Mesenchymal stem cell (in vitro differentiated cells and primary cell): ENCODE data around the gene MN1.

Experiments used
- DNase-seq: peaks from one replicate; pipeline ENCODE4 v3.0.0-alpha.2; 2013
- H2AFZ ChIP-seq: one replicate; pipeline ENCODE4 v1.6.1; 2013; ENCODE audit warnings: low read depth, mild to moderate bottlenecking, control low read depth, inconsistent platforms, low read length, moderate library complexity
- H2AK5ac ChIP-seq: 2 replicates; pipeline ENCODE4 v1.6.1; 2013; ENCODE audit warnings: low read length, moderate library complexity, mild to moderate bottlenecking, inconsistent platforms; ENCODE audit not compliant: severe bottlenecking
- H2BK120ac ChIP-seq: one replicate; pipeline ENCODE4 v1.6.1; 2013; ENCODE audit warnings: low read depth, mild to moderate bottlenecking, inconsistent platforms, low read length, moderate library complexity
- H2BK12ac ChIP-seq, 2 experiments: one replicate each; pipeline ENCODE4 v1.6.1; 2013; ENCODE audit warnings: inconsistent platforms in 2 of 2, low read length in 2 of 2, mild to moderate bottlenecking in 2 of 2, moderate library complexity in 2 of 2, control low read depth in 1 of 2
- H2BK15ac ChIP-seq: one replicate; pipeline ENCODE4 v1.6.1; 2013; ENCODE audit warnings: mild to moderate bottlenecking, low read depth, inconsistent platforms; ENCODE audit not compliant: poor library complexity, severe bottlenecking
- H2BK5ac ChIP-seq: 2 replicates; pipeline ENCODE4 v1.6.1; 2013; ENCODE audit warnings: low read depth, mild to moderate bottlenecking, low read length, control low read depth, inconsistent platforms; ENCODE audit not compliant: poor library complexity, severe bottlenecking
- H3K14ac ChIP-seq, 2 experiments: one replicate each; pipeline ENCODE4 v1.6.1; 2013; ENCODE audit warnings: inconsistent platforms in 2 of 2, low read length in 2 of 2, control low read depth in 1 of 2, mild to moderate bottlenecking in 1 of 2, moderate library complexity in 1 of 2
- H3K18ac ChIP-seq, 2 experiments: one replicate each; pipeline ENCODE4 v1.6.1; 2013; ENCODE audit warnings: inconsistent platforms in 2 of 2, low read length in 2 of 2, control low read depth in 1 of 2, low read depth in 1 of 2, mild to moderate bottlenecking in 1 of 2
- H3K23ac ChIP-seq, 2 experiments: one replicate each; pipeline ENCODE4 v1.6.1; 2013; ENCODE audit warnings: inconsistent platforms in 2 of 2, low read length in 2 of 2, mild to moderate bottlenecking in 2 of 2, moderate library complexity in 2 of 2, control low read depth in 1 of 2
- H3K27ac ChIP-seq: 2 replicates; pipeline ENCODE4 v1.5.1; 2013; ENCODE audit warnings: mild to moderate bottlenecking, moderate library complexity, low read length, control low read depth, inconsistent platforms; ENCODE audit not compliant: poor library complexity, severe bottlenecking
- H3K27me3 ChIP-seq, 2 experiments: 2 replicates each; pipeline versions ENCODE4 v1.6.1 to v1.7.0; 2013; ENCODE audit warnings: low read length in 2 of 2, mild to moderate bottlenecking in 2 of 2, moderate library complexity in 2 of 2, control low read depth in 1 of 2, inconsistent platforms in 1 of 2; ENCODE audit not compliant: control insufficient read depth in 1 of 2, insufficient read depth in 1 of 2
- H3K36me3 ChIP-seq, 2 experiments: 2 replicates each; pipeline versions ENCODE4 v1.6.1 to v1.7.0; 2013; ENCODE audit warnings: low read length in 2 of 2, control low read depth in 1 of 2, inconsistent platforms in 1 of 2, low read depth in 1 of 2, mild to moderate bottlenecking in 1 of 2; ENCODE audit not compliant: insufficient read depth in 2 of 2, control insufficient read depth in 1 of 2
- H3K4ac ChIP-seq, 2 experiments: one replicate each; pipeline ENCODE4 v1.6.1; 2013; ENCODE audit warnings: inconsistent platforms in 2 of 2, low read length in 2 of 2, mild to moderate bottlenecking in 2 of 2, moderate library complexity in 2 of 2, control low read depth in 1 of 2, low read depth in 1 of 2
- H3K4me1 ChIP-seq: 2 replicates; pipeline ENCODE4 v1.6.1; 2013; ENCODE audit warnings: low read depth, low read length, control low read depth; ENCODE audit not compliant: control insufficient read depth, insufficient read depth
- H3K4me2 ChIP-seq: 2 replicates; pipeline ENCODE4 v1.6.1; 2013; ENCODE audit warnings: low read length, mild to moderate bottlenecking, inconsistent platforms; ENCODE audit not compliant: poor library complexity, severe bottlenecking
- H3K4me3 ChIP-seq, 2 experiments: 2 replicates each; pipeline versions ENCODE4 v1.5.1 to v1.7.0; 2013; ENCODE audit warnings: low read length in 2 of 2, mild to moderate bottlenecking in 2 of 2, control low read depth in 1 of 2, low read depth in 1 of 2; ENCODE audit not compliant: insufficient read depth in 1 of 2
- H3K79me1 ChIP-seq: replicated peaks from 2 replicates; pipeline ENCODE4 v1.6.1; 2013; ENCODE audit warnings: mild to moderate bottlenecking, control low read depth, low read length, inconsistent platforms; ENCODE audit not compliant: poor library complexity, severe bottlenecking
- H3K9ac ChIP-seq: 2 replicates; pipeline ENCODE4 v1.7.0; 2013; ENCODE audit warnings: mild to moderate bottlenecking, low read length, moderate library complexity
- H3K9me3 ChIP-seq: 2 replicates; pipeline ENCODE4 v1.7.0; 2013; ENCODE audit warnings: mild to moderate bottlenecking, low read length; ENCODE audit not compliant: control insufficient read depth
- H4K8ac ChIP-seq: one replicate; pipeline ENCODE4 v1.6.1; 2013; ENCODE audit warnings: inconsistent platforms, mild to moderate bottlenecking, low read length, moderate library complexity
- H4K91ac ChIP-seq: one replicate; pipeline ENCODE4 v1.6.1; 2013; ENCODE audit warnings: mild to moderate bottlenecking, low read length, inconsistent platforms
- WGBS: methylation state at CpG from one replicate; pipeline ENCODE4 v1.1.7; 2013; ENCODE audit warnings: mixed read lengths; 5-methylcytosine and 5-hydroxymethylcytosine counted together

The MN1 gene

DNA sequence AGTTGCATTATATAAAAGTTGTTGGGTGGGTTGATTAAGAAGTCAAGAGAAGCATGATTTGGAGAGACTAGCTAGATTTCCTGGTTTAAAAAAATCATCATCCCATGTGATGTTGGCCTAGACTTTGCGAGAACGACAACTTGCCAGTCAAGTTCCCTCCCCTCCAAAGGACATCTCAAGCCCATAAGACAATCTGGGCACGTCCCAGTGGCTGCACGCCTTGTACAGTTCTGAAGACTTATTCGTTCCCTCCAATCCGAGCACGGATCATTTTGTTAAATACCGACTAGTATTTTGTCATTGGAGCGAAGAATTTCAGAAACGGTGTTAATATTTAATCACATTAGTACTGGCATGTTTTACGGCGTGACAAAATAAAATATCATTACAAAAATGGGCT lies 8.0 kb downstream of the MN1 start:
- peaks cover 0 to 39% of the 10 kb centered on the region in 2 experiments for H3K36me3 ChIP-seq
- H3K14ac ChIP-seq, result no peak overlapping the region
- H3K18ac ChIP-seq, result no peak overlapping the region
- no peak overlapping the region for H3K4me3 ChIP-seq
- H2BK5ac ChIP-seq, result no peak overlapping the region
- peak overlapping the region; percentile 71 for H3K9ac ChIP-seq
- H3K4me1 ChIP-seq, result peaks cover 35% of the 10 kb centered on the region
- no peak overlapping the region for H2BK12ac ChIP-seq
- H3K9me3 ChIP-seq, result no peaks in the 10 kb centered on the region
- no peak overlapping the region for H3K23ac ChIP-seq
- no peak overlapping the region for H2BK15ac ChIP-seq
- 95% methylated on average over 12 of the region's 12 CpGs for WGBS
- peaks cover 13% of the 10 kb centered on the region for H3K79me1 ChIP-seq
- H4K8ac ChIP-seq, result no peak overlapping the region
- no peak for DNase-seq
- H3K27ac ChIP-seq, result peak overlapping the region; percentile 22
- H3K27me3 ChIP-seq, result no peaks in the 10 kb centered on the region
- H4K91ac ChIP-seq, result no peak overlapping the region
- no peak overlapping the region for H2BK120ac ChIP-seq
- H3K4ac ChIP-seq, result no peak overlapping the region
- no peak overlapping the region for H2AK5ac ChIP-seq
- peak overlapping the region; percentile 58 for H3K4me2 ChIP-seq
- no peak overlapping the region for H2AFZ ChIP-seq

DNA sequence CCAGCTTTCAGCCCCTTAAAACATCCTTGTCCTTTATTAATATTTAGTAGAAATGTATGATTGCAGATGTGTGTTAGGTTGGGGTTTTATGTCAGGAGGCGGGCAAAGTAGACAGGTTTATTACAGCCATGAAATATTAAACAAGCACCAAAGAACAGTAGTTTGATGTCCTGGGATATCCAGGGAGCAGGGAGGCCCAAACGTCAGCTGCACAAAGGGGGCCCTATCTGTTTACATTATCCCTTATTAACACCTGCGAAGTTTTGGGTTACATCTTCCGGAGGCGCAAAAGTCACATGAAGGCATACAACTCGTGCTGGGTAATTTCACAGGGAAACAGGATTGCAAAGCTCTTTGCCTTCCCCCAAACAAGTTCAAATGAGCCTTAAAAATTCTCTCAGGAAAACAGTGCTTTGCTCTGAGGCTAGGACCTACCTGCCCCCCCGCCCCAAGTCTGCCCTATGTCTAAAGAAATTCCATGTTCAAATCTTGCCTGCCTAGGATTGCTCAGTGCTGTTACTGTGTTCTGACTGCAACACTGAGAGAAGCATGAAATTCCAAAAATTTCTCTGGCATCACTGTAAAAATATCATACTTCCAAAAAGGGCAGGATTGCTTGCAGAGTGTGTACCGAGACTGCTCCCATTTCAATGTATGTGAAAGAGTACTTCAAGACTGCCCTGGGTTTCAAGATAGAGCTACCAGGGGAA lies 8.9 kb downstream of the MN1 start:
- H3K9ac ChIP-seq, result no peak overlapping the region
- 69% methylated on average over 8 of the region's 8 CpGs for WGBS

GRCh38 chr22:27791859-27792241 lies 9.7 kb downstream of the MN1 start:
- no peaks in the 10 kb centered on the region for H3K27me3 ChIP-seq
- no peak overlapping the region for H3K27ac ChIP-seq
- H3K18ac ChIP-seq, result no peak overlapping the region
- no peak overlapping the region for H3K4me2 ChIP-seq
- H3K23ac ChIP-seq, result no peak overlapping the region
- H3K9me3 ChIP-seq, result no peaks in the 10 kb centered on the region
- DNase-seq, result no peak
- no peak overlapping the region for H2BK120ac ChIP-seq
- no peak overlapping the region for H2BK5ac ChIP-seq
- H3K4me1 ChIP-seq, result peaks cover 24% of the 10 kb centered on the region
- H3K14ac ChIP-seq, result no peak overlapping the region
- no peak overlapping the region for H2BK12ac ChIP-seq
- H2BK15ac ChIP-seq, result no peak overlapping the region
- no peak overlapping the region for H2AK5ac ChIP-seq
- peaks cover 0 to 28% of the 10 kb centered on the region in 2 experiments for H3K36me3 ChIP-seq
- peak overlapping the region; percentile 37 for H3K9ac ChIP-seq
- no peak overlapping the region for H3K4ac ChIP-seq
- H4K8ac ChIP-seq, result no peak overlapping the region
- no peak overlapping the region for H2AFZ ChIP-seq
- WGBS, result no CpG with 5 or more reads among the region's 3 CpGs
- peaks cover 16% of the 10 kb centered on the region for H3K79me1 ChIP-seq
- no peak overlapping the region for H3K4me3 ChIP-seq
- no peak overlapping the region for H4K91ac ChIP-seq

More for the DNA sequence above, 8.9 kb downstream of the MN1 start:
- no peak overlapping the region for H3K18ac ChIP-seq
- H3K4me3 ChIP-seq, result no peak overlapping the region
- no peak overlapping the region for H2AFZ ChIP-seq
- no peak overlapping the region for H2BK5ac ChIP-seq
- no peak overlapping the region for H2AK5ac ChIP-seq
- no peak overlapping the region for H3K23ac ChIP-seq
- H3K9me3 ChIP-seq, result no peaks in the 10 kb centered on the region
- no peak overlapping the region for H3K4ac ChIP-seq
- DNase-seq, result no peak
- H3K4me2 ChIP-seq, result peak overlapping the region; percentile 51
- H3K79me1 ChIP-seq, result peaks cover 16% of the 10 kb centered on the region
- no peak overlapping the region for H4K91ac ChIP-seq
- no peak overlapping the region for H3K27ac ChIP-seq
- peaks cover 0 to 34% of the 10 kb centered on the region in 2 experiments for H3K36me3 ChIP-seq
- no peaks in the 10 kb centered on the region for H3K27me3 ChIP-seq
- no peak overlapping the region for H4K8ac ChIP-seq
- H3K4me1 ChIP-seq, result peaks cover 32% of the 10 kb centered on the region
- no peak overlapping the region for H3K14ac ChIP-seq
- no peak overlapping the region for H2BK120ac ChIP-seq
- no peak overlapping the region for H2BK12ac ChIP-seq
- no peak overlapping the region for H2BK15ac ChIP-seq

DNA sequence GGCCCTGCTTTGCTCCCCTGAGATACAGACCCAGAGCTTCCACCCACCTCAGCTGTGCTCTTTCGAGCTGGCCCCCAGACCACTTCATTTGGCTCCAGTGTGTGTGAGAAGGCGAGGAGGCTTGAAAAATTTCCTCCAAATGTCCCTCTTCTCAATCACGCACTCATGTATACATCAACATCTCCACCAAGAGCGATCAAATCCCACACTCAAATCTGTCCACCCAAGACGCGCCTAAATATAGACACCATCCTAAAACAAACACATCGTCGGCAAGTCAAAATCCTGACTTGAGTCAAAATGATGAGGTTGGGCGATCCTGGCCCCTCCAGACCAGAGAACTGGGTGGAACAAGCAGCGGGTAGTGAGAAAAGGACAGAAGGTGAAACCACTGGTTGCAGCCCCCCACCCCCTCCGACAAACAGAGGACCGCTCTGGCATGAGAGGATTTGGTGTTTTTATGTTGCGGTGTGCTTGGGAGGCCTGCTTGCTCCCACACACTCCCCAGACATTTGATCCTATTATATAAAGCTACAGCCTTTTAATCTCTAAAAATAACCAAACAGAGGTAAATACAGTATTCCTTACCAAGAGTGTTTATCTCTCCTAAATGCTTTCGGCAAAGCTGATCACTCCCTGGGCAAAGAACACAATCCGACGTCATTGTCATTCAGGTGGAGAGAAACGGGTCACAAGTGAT lies 10.2 kb downstream of the MN1 start:
- no peak overlapping the region for H3K4me3 ChIP-seq
- H3K9ac ChIP-seq, result peak overlapping the region; percentile 37
- no peak overlapping the region for H2AFZ ChIP-seq
- H3K4me2 ChIP-seq, result no peak overlapping the region
- H3K18ac ChIP-seq, result no peak overlapping the region
- H3K79me1 ChIP-seq, result peaks cover 16% of the 10 kb centered on the region
- H2BK12ac ChIP-seq, result no peak overlapping the region
- no peak overlapping the region for H2BK120ac ChIP-seq
- H3K27ac ChIP-seq, result no peak overlapping the region
- H3K4me1 ChIP-seq, result peaks cover 19% of the 10 kb centered on the region
- H2BK5ac ChIP-seq, result no peak overlapping the region
- H3K36me3 ChIP-seq, result peaks cover 0 to 27% of the 10 kb centered on the region in 2 experiments
- no peaks in the 10 kb centered on the region for H3K9me3 ChIP-seq
- 82% methylated on average over 16 of the region's 17 CpGs for WGBS
- no peak for DNase-seq
- no peak overlapping the region for H2BK15ac ChIP-seq
- no peak overlapping the region for H4K91ac ChIP-seq
- H3K27me3 ChIP-seq, result no peaks in the 10 kb centered on the region
- no peak overlapping the region for H4K8ac ChIP-seq
- H2AK5ac ChIP-seq, result peak overlapping the region; percentile 36
- H3K14ac ChIP-seq, result no peak overlapping the region
- no peak overlapping the region for H3K23ac ChIP-seq
- no peak overlapping the region for H3K4ac ChIP-seq
